GM15510 (cell line): ENCODE data around the gene AKR1E2.

ENCODE experiments used
- POLR2A ChIP-seq: IDR thresholded peaks from 3 replicates; pipeline ENCODE4 v1.6.1; 2011; ENCODE audit warnings: borderline replicate concordance; ENCODE audit not compliant: insufficient read length; ENCODE audit errors: extremely low read depth

Gene AKR1E2

DNA sequence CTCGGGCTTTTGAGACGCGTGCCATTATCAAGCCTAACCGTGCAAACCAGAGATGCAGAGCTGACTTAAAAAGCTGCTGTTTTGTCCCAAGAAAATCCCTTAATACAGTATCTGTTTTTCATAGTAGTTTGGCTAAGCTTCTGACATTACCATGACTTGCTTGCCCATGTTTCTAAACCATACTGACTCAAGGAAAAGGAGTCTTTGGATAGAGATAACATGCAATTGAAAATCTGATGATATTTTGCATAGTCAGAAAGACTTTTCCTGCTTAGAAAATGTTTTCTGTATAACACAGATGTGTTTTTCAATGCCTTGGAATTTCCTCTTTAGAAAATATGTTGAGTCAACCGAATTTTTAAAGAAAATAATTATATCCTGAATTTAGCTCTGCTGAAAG, 21.5 kb upstream of the AKR1E2 start:
- no peak for TF ChIP-seq POLR2A

DNA sequence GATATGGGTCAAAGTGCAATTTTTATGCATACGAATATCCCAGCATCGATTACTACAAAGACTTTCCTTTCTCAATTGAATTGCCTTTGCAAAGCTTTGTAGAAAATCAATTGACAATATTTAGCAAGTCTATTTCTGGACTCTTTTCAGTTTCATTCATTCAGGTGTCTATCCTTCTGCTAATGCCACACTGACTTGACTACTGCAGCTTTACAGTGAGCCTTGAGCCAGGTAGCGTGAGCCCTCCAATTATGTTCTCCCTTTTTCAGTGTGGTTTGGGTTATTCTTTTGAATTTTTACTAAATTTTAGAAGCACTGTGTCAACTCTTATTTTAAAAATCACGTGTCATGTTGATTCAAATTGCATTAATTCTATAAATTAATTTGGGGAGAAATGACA, 19.5 kb upstream of the AKR1E2 start:
- no peak for TF ChIP-seq POLR2A

DNA sequence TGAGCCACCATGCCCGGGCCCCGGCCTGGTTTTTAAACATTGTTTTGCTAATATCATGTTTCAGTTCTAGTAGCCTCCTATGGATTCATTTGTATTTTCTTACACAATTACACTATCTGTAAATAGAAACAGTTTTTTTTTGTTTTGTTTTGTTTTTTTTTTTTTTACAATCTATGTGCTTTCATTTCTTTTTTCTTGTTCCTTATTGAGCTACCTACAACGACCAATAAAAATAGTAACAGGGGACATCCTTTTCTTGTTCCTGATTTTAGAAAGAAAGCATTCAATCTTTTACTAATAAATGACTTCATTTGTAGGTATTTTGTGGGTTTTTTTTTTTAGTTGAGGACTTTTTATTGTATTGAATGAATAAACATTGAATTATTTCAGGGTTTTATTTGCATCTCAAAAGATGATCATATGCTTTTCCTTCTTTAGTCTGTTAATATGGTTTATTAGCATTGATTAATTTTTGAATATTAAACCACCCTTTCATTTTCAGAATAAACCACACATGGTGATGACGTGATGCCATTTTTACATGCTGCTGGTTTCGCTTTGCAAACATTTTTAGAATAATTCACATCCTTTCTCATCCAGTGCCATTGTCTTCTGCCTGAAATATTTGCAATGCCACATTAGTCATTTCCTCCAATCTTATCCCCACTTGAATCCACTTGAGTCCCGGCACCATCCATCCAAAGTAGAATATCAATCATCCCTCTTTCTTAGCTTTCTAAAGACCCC, 18.1 kb upstream of the AKR1E2 start:
- TF ChIP-seq POLR2A: no peak

DNA sequence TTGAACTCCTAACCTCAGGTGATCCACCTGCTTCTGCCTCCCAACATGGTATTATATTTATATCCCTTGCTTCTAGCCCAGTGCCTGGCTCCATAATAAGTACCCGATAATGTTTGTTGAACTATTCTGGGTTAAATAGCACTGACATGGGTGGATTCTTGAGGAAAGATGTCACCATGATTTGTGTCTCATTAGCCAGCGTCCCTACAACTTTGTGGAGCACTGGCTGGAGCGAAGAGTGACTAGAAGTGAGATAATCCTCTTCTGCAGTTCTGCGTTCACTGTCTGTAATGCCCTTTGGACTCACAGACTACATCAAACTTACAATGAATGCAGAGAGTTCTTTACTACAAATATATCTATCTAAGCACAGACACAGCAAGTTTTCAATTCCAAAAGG, 16.9 kb upstream of the AKR1E2 start:
- TF ChIP-seq POLR2A: no peak

DNA sequence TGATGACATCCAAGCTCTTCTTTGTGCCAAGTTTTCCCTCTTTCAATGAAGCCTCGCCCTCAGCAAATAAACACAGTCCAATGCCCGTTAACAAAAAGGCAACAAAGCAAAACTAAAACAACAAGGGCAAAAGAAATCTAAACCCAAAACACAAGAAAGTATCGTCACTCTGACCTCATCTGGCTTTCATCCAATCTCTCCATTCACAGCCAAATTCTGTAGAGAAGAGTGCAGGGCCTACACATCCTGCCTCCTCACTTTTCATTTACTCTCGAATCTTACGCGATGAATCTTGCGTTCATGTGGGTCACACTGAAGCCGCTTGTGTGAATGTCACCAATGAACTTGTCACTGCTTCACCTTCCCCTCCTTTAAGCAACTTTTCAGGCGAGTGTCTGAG, 15.9 kb upstream of the AKR1E2 start:
- TF ChIP-seq POLR2A: no peak

DNA sequence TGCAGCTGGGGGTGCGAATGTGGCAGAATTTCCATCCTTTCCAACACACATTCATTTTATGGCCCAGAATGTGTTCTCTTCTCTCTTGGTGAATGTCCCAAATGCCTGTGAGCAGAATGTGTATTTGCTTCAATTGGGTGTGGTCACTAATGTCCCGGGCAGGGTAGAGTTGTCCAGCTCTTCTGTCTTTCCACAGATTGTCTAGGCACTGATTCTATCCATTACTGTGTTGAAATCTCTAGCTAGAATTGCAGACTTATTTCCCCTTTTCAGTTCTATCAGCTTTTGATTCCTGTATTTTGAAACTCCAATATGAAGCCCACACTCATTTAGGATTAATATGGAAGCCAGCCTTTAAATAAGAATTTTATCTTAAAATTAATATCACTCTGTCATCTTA, 14.0 kb upstream of the AKR1E2 start:
- no peak for TF ChIP-seq POLR2A

DNA sequence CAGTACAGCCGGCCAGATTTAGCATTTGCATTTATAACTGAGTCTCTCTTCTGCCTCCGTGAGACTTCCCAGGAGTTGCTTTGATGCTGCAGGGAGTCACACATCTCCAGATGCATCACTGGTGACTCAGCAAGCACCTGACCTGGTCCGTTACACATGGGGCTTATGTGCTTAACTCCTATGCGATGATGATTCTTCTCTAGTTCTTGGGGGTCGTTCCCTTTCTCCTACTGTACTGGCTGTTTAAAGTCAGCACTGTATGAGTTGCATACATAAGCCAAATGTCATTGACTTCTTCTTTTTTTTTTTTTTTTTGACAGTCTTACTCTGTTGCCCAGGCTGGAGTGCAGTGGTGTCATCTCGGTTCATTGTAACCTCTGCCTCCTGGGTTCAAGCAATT, 13.0 kb upstream of the AKR1E2 start:
- TF ChIP-seq POLR2A: no peak

DNA sequence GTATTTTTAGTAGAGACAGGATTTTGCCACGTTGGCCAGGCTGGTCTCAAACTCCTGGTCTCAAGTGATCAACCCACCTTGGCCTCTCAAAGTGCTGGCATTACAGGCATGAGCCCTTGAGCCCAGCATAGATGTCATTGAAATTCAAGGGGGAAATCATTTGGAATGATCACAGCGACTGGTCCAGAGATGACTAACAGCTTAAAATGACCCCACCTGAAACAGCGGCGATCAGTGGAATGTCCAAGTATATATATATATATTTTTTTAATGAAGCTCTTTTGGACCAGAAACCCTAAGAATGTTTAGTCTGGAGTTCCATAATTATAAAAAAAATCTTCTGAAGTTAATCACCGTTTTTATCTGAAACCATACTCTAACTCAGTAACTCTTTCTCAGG, 12.5 kb upstream of the AKR1E2 start:
- no peak for TF ChIP-seq POLR2A

DNA sequence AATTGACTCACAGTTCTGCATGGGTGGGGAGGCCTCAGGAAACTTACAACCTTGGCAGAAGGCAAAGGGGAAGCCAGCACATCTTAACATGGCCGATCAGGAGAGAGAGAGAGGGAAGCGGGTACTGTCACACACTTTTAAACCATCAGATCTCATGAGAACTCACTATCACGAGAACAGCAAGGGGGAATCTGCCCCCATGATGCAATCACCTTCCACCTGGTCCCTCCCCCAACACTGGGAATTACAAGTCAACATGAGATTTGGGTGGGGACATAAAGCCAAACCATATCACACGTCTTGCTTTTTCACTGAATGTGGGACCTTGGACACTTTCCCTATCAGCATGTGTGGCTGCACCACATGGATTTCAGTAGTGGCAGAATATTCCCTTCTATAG, 9.0 kb upstream of the AKR1E2 start:
- TF ChIP-seq POLR2A: no peak

DNA sequence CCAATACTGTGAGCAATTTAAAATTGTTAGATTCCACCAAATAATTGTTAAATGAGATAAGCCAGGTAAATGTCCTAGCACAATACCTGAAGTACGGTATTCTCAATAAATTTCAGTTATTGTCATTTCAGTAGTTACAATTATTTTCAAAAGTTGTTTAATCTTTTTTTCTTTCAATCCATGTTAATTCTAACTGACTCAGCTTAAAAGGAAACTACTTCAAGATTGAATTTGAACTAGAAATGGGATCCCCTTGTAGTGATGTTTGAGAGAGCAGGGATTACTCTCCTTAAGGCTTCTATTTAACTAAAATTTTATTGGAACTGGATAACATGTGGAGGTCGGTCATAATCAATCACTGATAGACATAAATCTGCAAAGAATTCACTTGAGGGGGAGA, 6.9 kb upstream of the AKR1E2 start:
- TF ChIP-seq POLR2A: no peak

DNA sequence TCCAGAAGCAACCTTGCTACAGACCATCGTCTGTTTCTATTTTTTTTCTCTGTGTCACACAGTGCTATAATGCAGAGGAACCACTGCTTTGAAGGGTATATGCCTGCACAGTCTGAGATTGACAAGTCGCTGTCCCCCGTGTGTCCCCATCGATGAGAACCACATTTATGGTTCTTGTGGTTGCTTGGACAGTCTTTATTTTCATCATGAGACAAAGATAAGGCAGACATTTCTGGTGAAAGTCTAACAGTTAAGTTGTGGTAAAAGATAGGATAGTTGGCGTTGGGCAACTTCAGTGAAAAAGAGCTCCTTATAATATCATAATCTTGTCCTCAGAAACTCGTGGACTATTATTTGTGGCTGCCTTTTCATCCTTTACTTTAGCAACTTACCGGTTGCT, 6.3 kb upstream of the AKR1E2 start:
- no peak for TF ChIP-seq POLR2A

DNA sequence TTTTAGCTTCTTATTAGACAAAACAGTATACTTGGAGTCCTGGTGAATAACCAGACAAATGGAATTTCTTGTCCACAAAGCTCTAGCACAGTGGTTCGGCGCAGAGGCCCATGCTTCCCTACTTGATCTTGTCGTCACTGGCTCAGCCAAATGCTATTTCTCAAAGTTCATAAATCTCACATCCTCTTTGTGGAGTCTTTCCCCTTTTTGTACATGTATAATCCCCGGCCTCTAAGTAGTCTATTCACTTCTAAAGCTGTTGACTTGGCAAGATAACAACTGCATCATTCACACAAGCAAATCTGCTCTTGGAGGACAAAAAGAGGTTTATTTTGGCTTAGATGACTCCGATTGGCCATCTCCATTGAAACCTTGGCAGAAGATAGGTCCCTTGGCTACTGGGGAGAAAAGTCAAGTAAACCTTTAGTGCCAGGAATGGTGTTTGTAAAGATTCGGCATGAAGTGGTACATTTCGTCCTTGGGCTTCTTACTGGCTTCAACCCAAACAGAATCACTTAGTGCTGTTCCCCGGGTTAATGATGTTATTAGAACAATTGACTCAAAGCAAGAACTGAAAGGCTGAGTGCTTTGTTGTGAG, 5.1 kb upstream of the AKR1E2 start:
- no peak for TF ChIP-seq POLR2A

DNA sequence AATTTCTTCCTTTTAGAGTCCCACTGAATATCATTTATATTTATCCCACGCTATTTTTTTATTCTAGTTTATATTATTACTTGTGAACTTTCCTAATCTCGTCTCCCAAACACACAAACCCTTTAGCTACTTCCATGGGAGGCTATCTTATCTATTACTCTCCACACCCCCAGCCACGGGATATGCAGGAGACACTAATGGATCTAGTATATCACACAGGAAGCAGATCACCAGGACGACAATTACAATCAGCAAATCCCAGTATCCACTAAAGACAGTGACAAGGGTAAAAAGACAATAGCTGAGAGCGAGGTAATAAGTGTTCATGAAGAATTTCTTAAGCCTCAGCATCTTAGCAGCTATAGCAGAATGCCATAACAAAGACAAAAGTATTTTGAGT, 3.8 kb upstream of the AKR1E2 start:
- TF ChIP-seq POLR2A: no peak

DNA sequence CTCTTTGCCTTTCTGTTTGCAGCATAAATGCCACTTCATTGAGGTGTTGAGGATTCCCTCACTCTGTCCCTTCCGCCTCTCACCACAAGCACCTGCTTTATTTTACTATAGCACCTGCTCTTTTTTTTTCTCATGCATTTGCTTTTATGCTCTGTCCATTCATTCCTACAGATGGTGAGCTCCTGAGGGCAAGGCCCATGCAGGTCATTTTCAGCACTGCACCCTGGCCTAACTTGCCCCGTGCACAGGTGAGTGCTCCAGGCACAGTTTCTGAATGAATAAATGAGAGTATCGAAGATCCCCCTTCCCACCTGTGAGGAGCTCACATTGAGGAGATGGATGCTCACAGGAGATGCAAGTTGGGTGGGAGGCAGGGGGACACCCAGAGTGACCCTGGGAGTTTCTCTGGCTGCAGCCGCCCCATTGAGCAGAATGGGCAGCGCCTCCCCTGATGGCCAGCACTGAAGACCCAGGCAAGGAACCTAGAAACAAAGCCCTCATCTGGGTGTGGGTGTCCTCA, 1.2 kb upstream of the AKR1E2 start:
- TF ChIP-seq POLR2A: no peak

DNA sequence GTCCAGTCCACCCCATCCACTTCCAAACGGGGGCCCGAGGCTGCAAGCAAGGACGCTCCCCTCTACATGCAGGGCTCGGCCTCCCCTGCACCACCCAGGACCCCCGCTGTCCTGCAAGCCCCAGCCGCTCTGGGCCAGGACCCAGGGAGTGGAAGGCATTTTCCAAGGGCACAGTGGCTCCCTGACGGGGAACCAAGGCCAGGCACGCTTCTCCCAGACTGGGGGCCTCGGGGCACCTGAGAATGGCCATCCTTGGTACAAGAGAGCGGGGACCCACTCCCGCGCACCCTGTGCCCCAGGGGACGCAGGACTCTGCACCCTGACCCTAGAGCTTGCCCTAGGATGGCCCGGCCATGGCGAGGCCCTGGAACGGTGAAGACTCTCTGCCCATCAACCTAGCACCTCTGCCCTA, 545 bp upstream of the AKR1E2 start:
- TF ChIP-seq POLR2A: no peak

DNA sequence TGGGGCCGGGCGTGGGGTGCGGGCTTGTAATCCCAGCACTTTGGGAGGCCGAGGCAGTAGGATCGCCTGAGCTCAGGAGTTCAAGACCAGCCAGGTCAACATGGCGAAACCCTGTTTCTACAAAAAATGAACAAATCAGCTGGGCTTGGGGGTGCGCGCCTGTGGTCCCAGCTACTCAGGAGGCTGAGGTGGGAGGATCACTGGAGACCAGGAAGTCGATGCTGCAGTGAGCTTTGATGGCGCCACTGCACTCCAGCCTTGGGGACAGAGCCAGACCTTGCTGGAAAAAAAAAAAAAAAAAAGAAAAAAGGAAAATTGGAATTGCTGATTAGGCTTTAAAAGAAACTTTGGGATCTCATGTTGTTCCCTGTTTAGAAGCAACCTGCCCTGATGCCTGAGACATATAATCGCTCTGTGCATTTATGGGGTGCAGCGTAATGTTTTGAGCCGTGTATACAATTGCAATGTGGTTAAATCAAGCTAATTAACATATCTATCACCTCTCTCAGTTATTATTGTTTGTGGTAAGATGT, 851 bp downstream of the AKR1E2 start:
- TF ChIP-seq POLR2A: no peak
